GM10266 (cell line): ENCODE results near the gene EXOC6B.
"Not testable (repeated sequence)": the region's sequence is repeated elsewhere in the genome, so short reads cannot be mapped to it uniquely, and the experiment has no call there.

Experiments used
- DNase-seq: peaks from one replicate; pipeline ENCODE4 v3.0.0; 2012; ENCODE audit errors: extremely low spot score
- TF ChIP-seq, protein P1 (sequence below): IDR thresholded peaks from 2 replicates; pipeline ENCODE4 v1.5.1; 2012; ENCODE audit warnings: mild to moderate bottlenecking, low read depth; ENCODE audit not compliant: control insufficient read depth, insufficient read depth; ENCODE audit errors: missing control alignments

Gene EXOC6B

DNA sequence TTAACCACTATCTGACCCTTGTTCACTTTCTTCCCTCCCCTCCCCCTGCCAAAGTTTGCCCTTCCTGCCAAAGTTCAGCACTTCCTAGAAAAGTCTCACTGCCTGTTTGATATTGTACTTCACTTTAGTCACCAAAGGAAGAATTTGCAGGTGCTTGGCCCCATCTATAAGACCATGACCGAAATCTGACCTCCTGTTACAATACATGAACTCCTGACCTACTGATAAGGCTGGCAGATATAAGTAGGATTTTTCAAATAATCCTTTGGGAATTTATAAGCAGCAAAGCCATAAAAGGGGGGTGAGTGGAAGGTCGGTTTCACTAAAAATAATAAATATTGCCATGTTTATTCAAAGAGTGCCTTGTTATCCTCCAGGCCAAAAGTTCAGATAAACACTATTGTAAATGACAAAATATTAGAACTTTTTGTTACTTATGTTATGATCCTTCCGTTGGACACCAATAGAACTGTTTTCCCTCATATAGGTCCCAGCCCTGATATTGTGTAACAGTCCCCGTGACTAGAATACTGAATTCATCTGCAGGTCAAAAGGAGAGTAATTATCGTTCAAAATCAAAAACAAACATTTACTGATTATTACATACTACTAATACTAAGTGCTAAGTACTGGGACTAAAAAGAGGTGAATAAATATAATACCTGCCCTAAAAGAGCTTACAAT, 277.6 kb downstream of the EXOC6B start:
- no peak for DNase-seq
- TF ChIP-seq, protein P1, sequence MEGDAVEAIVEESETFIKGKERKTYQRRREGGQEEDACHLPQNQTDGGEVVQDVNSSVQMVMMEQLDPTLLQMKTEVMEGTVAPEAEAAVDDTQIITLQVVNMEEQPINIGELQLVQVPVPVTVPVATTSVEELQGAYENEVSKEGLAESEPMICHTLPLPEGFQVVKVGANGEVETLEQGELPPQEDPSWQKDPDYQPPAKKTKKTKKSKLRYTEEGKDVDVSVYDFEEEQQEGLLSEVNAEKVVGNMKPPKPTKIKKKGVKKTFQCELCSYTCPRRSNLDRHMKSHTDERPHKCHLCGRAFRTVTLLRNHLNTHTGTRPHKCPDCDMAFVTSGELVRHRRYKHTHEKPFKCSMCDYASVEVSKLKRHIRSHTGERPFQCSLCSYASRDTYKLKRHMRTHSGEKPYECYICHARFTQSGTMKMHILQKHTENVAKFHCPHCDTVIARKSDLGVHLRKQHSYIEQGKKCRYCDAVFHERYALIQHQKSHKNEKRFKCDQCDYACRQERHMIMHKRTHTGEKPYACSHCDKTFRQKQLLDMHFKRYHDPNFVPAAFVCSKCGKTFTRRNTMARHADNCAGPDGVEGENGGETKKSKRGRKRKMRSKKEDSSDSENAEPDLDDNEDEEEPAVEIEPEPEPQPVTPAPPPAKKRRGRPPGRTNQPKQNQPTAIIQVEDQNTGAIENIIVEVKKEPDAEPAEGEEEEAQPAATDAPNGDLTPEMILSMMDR, result no peak

DNA sequence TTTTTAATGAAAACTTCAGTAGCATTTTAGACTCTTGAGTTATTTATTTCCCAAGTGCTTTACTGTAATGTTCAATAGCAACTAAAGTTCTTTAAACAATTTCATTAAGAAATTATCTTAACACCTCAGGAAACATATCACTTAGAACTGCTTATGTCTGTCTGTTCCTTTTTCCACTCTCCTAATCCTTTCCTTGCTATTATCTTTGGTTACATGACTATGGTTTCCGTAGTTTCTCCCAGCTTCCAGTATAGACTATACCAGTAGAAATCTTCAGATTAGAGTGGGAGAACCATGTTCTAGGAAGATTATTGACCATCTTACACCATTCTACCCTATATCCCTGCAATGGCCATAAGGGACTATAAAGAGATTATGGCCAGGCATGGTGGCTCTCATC, 280.0 kb downstream of the EXOC6B start:
- no peak for DNase-seq
- TF ChIP-seq, protein P1, result no peak

DNA sequence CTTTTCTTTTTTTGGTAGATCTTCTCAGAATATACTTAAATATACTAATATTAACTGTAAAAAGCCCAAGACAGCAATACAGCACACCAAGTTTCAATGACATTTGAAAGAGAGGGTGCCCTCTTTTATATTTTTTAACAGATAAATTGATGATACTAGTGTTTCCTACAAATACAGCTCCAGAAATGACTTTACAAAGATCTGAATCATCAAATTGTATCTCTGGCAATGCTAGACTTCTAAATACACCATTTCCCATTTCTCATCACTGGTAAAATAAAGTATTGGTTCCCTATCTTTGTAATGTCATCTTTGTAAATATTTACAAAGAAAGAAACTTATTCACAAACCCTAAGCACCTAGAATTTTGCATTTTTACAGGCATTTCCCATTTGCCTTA, 281.3 kb downstream of the EXOC6B start:
- no peak for DNase-seq
- TF ChIP-seq, protein P1, result no peak

DNA sequence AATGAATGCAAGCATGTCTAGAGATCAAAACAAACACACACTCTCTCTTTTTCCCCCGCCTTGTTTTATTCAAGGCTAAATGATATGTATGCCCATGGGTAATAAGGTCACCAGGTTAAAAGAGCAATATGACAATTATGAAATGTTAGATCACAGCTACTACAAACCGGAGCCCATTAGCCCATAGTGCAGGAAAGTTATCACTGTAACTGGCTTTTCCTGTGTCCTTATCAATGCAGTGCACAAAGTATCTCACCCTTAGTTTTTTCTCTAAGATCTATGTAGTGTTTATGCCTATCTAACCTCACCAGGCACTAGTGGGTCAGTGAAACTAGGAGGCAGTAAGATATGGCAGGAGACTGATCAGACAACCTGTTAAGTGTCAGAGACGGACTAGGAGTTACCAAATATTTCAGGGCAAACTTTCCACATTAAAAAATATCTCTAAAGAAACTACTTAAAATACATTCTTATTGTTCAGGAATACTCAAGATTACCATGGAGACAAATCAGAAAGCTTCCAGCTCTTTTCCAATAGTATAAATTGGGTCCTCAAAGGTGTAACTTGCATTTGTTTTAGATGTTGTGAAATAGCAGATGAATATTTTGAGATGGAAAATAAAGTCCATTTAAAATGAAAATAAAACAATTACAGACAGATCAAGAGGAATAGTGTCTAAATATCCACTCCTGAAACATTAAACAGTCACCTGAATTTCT, 282.2 kb downstream of the EXOC6B start:
- DNase-seq, result no peak
- TF ChIP-seq, protein P1, result no peak

DNA sequence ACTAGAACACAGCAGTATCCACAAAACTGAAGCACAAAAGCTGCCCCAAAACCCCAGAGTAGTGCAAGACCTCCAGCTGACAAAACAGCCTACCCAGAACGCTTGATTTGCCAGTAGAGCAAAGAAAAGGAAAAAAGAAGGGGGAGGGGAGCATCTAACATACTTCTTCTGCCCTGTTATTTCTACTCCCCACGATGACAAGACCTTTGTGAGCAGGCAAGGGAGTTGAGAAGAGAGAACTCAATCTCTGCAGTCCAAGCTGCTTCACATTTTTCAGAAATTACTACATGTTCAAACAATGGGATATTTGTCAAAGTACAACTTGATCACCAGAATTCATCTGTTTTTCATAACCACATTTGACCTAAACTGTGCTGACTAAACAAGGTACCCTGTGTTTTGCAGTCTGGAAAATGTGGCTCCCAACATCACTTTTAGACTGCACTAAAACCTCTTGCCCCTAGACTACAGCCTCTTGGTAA, 286.7 kb downstream of the EXOC6B start:
- TF ChIP-seq, protein P1, result no peak
- DNase-seq, result no peak

DNA sequence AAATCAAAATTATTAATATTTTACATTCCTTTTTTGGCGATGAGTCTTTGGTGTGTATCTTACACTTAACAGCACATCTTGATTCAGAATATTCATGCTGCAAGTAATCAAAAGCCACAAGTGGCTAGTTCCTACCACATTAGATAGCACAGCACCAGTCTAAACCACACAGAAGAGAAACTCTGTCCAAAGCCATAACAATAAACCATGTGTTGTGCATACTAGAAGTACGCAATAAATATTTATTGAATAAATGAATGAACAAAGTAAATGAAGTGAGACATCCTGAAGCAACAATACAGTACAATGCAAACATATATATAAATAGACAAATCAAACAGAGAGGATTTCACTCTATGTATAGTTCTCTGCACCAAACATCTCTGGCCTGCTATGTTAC, 287.3 kb downstream of the EXOC6B start:
- DNase-seq, result no peak
- TF ChIP-seq, protein P1, result no peak

DNA sequence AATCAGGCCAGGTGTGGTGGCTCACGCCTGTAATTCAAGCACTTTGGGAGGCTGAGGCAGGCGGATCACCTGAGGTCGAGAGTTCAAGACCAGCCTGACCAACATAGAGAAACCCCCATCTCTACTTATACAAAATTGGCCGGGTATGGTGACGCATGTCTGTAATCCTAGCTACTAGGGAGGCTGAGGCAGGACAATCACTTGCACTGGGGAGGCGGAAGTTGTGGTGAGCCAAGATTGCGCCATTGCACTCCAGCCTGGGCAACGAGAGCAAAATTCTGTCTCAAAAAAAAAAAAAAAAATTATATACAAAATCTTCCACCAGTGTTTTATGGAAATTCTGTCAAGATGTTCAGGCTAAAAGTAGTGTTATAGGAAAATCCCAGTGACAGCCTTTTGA, 290.2 kb downstream of the EXOC6B start:
- DNase-seq, result not testable (repeated sequence)
